Karpas-422 (cell line): ENCODE measurements around the gene AK8. TPM values are rescaled to one million over a fixed set of nuclear protein-coding genes. Genes with fewer than 3 reads are reported as not detected.

Experiments used
- DNase-seq: peaks from one replicate; pipeline ENCODE4 v3.0.0-alpha.2; 2015
- H2AFZ ChIP-seq: fragments of 200-600 bp; sonication (generic); 2 replicates; pipeline ENCODE4 v1.6.1; 2014; ENCODE audit warnings: antibody characterized with exemption, low read length, mixed read lengths
- H3K27ac ChIP-seq: fragments of 200-600 bp; sonication (generic); 2 replicates; pipeline ENCODE4 v1.5.1; 2014; ENCODE audit warnings: mild to moderate bottlenecking, low read length, moderate library complexity
- H3K27me3 ChIP-seq: fragments of 200-600 bp; sonication (generic); 2 replicates; pipeline ENCODE4 v1.6.1; 2014; ENCODE audit warnings: low read length, mixed read lengths
- H3K36me3 ChIP-seq: fragments of 200-600 bp; sonication (generic); 2 replicates; pipeline ENCODE4 v1.6.1; 2014; ENCODE audit warnings: low read length, mixed read lengths; ENCODE audit not compliant: insufficient read depth
- H3K4me1 ChIP-seq: fragments of 200-600 bp; sonication (generic); 2 replicates; pipeline ENCODE4 v1.6.1; 2014; ENCODE audit warnings: mild to moderate bottlenecking, low read length, mixed read lengths
- H3K4me2 ChIP-seq: fragments of 200-600 bp; sonication (generic); 2 replicates; pipeline ENCODE4 v1.6.1; 2014; ENCODE audit warnings: low read length, low read depth, mild to moderate bottlenecking; ENCODE audit not compliant: poor library complexity, severe bottlenecking
- H3K4me3 ChIP-seq: fragments of 200-600 bp; sonication (generic); 2 replicates; pipeline ENCODE4 v1.5.1; 2014; ENCODE audit warnings: mild to moderate bottlenecking, antibody characterized with exemption, low read length, mixed read lengths
- H3K79me2 ChIP-seq: fragments of 200-600 bp; sonication (generic); 2 replicates; pipeline ENCODE4 v1.6.1; 2014; ENCODE audit warnings: mild to moderate bottlenecking, low read length, mixed read lengths
- H3K9ac ChIP-seq: fragments of 200-600 bp; sonication (generic); 2 replicates; pipeline ENCODE4 v1.6.0; 2014; ENCODE audit warnings: low read length
- H3K9me2 ChIP-seq: fragments of 200-600 bp; sonication (generic), shearing (Covaris generic); replicated peaks from 2 replicates; pipeline ENCODE4 v1.6.0; 2014; ENCODE audit warnings: mild to moderate bottlenecking, low read length, moderate library complexity; ENCODE audit not compliant: insufficient read depth
- H3K9me3 ChIP-seq: fragments of 300-700, 200-600 bp; sonication (generic); 2 replicates; pipeline ENCODE4 v1.6.1; 2014; ENCODE audit warnings: low read length, mixed read lengths
- H4K20me1 ChIP-seq: fragments of 200-600 bp; sonication (generic); 2 replicates; pipeline ENCODE4 v1.6.1; 2014; ENCODE audit warnings: mild to moderate bottlenecking, antibody characterized with exemption, low read length, low read depth; ENCODE audit not compliant: insufficient read depth
- total RNA-seq: library from RNA; depleted of rRNA; stranded (reverse); fragments of >200 nt; shearing (Covaris generic); gene quantifications from 2 replicates; pipeline ENCODE4 v1.2.3, GENCODE V29; 2014; ENCODE audit warnings: low replicate concordance

Gene AK8
- total RNA-seq, 1 experiment from 2014 or later, result not detected

DNA sequence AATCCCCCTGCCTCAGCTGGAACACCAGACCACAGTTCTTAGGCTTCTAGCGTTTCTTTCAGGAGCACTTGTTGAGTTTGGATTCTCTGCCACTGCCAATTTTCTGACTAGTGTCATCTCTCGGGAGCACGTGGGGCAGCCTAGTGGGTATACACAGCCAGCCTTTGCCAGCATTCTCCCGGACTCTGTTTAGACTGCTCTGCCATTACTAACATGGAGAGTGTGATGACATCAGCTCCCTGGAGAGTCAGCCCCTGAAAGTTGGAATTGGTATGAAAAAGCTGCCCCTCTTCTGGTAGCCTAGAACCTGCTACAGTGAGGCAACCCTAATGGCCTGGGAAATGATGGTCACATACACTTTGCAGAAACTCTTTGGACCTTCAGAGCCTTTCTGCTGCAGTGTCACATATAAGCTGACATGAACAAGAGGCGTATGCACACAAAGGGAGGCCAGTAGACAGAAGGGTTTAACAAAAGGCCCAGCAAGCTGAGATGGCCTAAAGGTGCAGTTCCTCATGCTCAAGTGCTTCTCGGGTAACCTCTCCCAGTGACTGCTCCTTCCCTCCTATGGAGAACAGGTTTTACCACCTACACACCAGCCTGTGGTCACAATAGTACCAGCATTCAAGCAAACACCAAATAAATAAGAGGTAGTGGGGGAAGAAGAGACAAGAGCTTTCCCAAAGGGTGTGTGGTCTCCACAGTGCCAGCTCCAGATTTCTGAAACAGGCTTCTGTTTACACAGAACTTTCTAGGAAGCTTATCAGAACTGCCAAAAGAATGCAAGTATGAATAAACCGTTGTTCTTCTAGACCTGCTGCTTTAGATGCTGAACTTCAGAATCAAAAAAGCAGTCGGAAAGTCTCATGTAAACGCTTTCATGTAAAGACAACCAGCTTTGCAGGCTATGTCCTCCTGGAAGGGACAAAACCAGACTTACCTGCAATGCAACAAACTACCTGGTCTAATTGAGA lies 17.1 kb upstream of the AK8 start:
- no peaks in the 10 kb centered on the region for H3K79me2 ChIP-seq
- H3K9me2 ChIP-seq, result no peaks in the 10 kb centered on the region
- H4K20me1 ChIP-seq, result no peaks in the 10 kb centered on the region
- H2AFZ ChIP-seq, result no peak overlapping the region
- H3K4me2 ChIP-seq, result no peak overlapping the region
- DNase-seq, result no peak
- no peaks in the 10 kb centered on the region for H3K27me3 ChIP-seq
- H3K36me3 ChIP-seq, result peaks cover 10% of the 10 kb centered on the region; the same call in 1 of the 2 replicates
- H3K4me3 ChIP-seq, result no peak overlapping the region
- H3K9me3 ChIP-seq, result no peaks in the 10 kb centered on the region
- H3K27ac ChIP-seq, result no peak overlapping the region
- no peaks in the 10 kb centered on the region for H3K4me1 ChIP-seq
- H3K9ac ChIP-seq, result no peak overlapping the region

GRCh38 chr9:132894346-132894745 lies 16.3 kb upstream of the AK8 start:
- H3K36me3 ChIP-seq, result 0 out of 2 replicates have a peak, but pooled peaks cover 10% of the 10 kb centered on the region
- H3K4me2 ChIP-seq, result no peak overlapping the region
- no peak overlapping the region for H3K4me3 ChIP-seq
- no peaks in the 10 kb centered on the region for H3K79me2 ChIP-seq
- H2AFZ ChIP-seq, result no peak overlapping the region
- no peaks in the 10 kb centered on the region for H4K20me1 ChIP-seq
- H3K9ac ChIP-seq, result no peak overlapping the region
- H3K4me1 ChIP-seq, result peaks cover 5% of the 10 kb centered on the region
- no peaks in the 10 kb centered on the region for H3K27me3 ChIP-seq
- no peaks in the 10 kb centered on the region for H3K9me2 ChIP-seq
- DNase-seq, result no peak
- no peaks in the 10 kb centered on the region for H3K9me3 ChIP-seq
- H3K27ac ChIP-seq, result no peak overlapping the region

- Histone ChIP-seq H3K27ac (no peak overlapping the region), H3K4me2 (no peak overlapping the region), H3K36me3 (0 out of 2 replicates have a peak, but pooled peaks cover 10% of the 10 kb centered on the region), H3K9me2 (no peaks in the 10 kb centered on the region), H2AFZ (no peak overlapping the region), H3K9ac (no peak overlapping the region), H3K4me1 (peaks cover 24% of the 10 kb centered on the region), H4K20me1 (no peaks in the 10 kb centered on the region), H3K9me3 (no peaks in the 10 kb centered on the region), H3K27me3 (no peaks in the 10 kb centered on the region), H3K79me2 (no peaks in the 10 kb centered on the region), H3K4me3 (no peak overlapping the region)
- DNase-seq, result no peak
Measured at GRCh38 chr9:132892400-132892799, 14.3 kb upstream of the AK8 start.

GRCh38 chr9:132888151-132888550 lies 10.1 kb upstream of the AK8 start:
- peak overlapping the region; percentile 58 for H3K4me2 ChIP-seq
- no peaks in the 10 kb centered on the region for H3K9me3 ChIP-seq
- peak; percentile 48 for DNase-seq
- peak overlapping the region; percentile 43; the same call in 1 of the 2 replicates for H3K4me3 ChIP-seq
- H3K79me2 ChIP-seq, result no peaks in the 10 kb centered on the region
- no peaks in the 10 kb centered on the region for H4K20me1 ChIP-seq
- no peaks in the 10 kb centered on the region for H3K27me3 ChIP-seq
- peaks cover 26% of the 10 kb centered on the region for H3K4me1 ChIP-seq
- no peak overlapping the region for H2AFZ ChIP-seq
- no peaks in the 10 kb centered on the region for H3K36me3 ChIP-seq
- H3K9me2 ChIP-seq, result no peaks in the 10 kb centered on the region
- peak overlapping the region; percentile 51 for H3K9ac ChIP-seq
- peak overlapping the region; percentile 76 for H3K27ac ChIP-seq

DNA sequence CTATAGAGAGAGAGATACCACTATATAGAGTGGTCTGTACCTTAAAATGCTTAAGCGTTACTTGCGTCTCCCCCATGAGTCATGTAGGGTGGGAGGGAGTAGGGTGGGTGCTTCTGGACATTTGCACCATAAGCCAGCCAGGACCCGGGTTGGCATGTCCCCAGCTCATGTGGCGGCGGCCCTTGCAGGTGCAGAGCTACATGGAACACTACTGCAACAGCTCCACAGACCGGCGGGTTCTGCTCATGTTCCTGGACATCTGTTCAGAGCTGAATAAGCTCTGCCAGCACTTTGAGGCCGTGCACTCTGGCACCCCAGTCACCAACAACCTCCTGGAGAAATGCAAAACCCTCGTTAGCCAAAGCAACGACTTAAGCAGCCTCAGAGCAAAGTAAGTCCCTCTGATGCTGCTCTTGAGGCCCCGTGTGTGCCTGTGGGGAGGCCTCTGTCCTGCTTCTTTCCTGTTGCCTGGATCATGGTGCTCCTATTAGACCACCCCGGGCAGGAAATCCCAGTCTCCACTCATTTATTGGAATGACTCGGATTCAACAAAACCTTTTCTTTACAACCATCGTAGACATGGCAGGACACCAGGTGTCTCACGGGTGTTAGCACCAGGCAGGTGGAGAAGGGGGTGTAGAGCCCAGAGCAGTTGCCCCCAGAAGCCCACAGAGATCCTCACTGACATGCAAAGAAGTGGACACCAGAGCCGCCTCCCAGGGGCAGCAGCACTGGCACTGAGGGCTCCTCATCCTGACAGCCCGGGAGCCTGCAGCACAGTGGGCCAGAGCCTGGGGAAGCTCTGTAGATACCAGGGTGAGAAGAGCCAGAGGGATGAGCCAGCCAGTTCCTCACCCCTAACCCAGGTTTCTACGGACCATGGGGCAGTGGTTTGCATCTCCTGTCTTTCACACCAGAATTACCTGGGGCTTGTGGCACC lies 9.4 kb upstream of the AK8 start:
- Histone ChIP-seq H3K4me1 (peaks cover 26% of the 10 kb centered on the region), H3K9me2 (no peaks in the 10 kb centered on the region)

DNA sequence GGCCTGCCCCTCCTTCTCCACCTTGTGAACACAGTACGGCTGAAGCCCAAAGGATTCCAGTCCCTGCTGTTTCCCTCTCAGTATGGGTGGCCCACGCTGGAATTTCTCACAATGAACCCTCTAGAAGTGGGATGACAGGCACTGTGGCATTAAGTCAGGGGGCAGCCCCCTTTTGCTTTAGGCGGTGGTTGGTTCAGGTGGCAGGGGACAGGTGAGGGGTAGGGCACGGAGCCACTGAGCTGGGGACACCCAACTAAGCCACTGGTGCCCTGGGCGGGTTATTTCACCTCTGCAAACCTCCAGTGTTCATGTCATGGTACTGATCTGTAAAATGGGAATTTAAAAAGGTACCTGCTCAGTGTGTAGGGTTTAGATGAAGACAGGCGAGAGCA lies 8.2 kb upstream of the AK8 start:
- H2AFZ ChIP-seq, result no peak overlapping the region
- H3K27ac ChIP-seq, result no peak overlapping the region
- H3K9me2 ChIP-seq, result no peaks in the 10 kb centered on the region
- H3K4me1 ChIP-seq, result peaks cover 26% of the 10 kb centered on the region
- DNase-seq, result no peak
- H4K20me1 ChIP-seq, result no peaks in the 10 kb centered on the region
- no peaks in the 10 kb centered on the region for H3K36me3 ChIP-seq
- H3K9me3 ChIP-seq, result no peaks in the 10 kb centered on the region
- H3K4me3 ChIP-seq, result no peak overlapping the region
- H3K79me2 ChIP-seq, result no peaks in the 10 kb centered on the region
- H3K9ac ChIP-seq, result no peak overlapping the region
- no peaks in the 10 kb centered on the region for H3K27me3 ChIP-seq
- no peak overlapping the region for H3K4me2 ChIP-seq

More for the DNA sequence above, 9.4 kb upstream of the AK8 start:
- no peaks in the 10 kb centered on the region for H4K20me1 ChIP-seq
- H3K27ac ChIP-seq, result no peak overlapping the region
- H3K27me3 ChIP-seq, result no peaks in the 10 kb centered on the region
- peak overlapping the region; percentile 43; the same call in 1 of the 2 replicates for H3K4me3 ChIP-seq
- H3K4me2 ChIP-seq, result peak overlapping the region; percentile 58
- peak; percentile 57 for DNase-seq
- no peaks in the 10 kb centered on the region for H3K9me3 ChIP-seq
- H3K36me3 ChIP-seq, result no peaks in the 10 kb centered on the region
- no peaks in the 10 kb centered on the region for H3K79me2 ChIP-seq
- no peak overlapping the region for H2AFZ ChIP-seq
- peak overlapping the region; percentile 51 for H3K9ac ChIP-seq

GRCh38 chr9:132885720-132886333 lies 7.7 kb upstream of the AK8 start:
- H3K4me2 ChIP-seq, result no peak overlapping the region
- H4K20me1 ChIP-seq, result no peaks in the 10 kb centered on the region
- H3K36me3 ChIP-seq, result no peaks in the 10 kb centered on the region
- H3K9me3 ChIP-seq, result no peaks in the 10 kb centered on the region
- peaks cover 26% of the 10 kb centered on the region for H3K4me1 ChIP-seq
- no peak overlapping the region for H2AFZ ChIP-seq
- no peak overlapping the region for H3K27ac ChIP-seq
- no peaks in the 10 kb centered on the region for H3K27me3 ChIP-seq
- H3K79me2 ChIP-seq, result no peaks in the 10 kb centered on the region
- H3K9ac ChIP-seq, result no peak overlapping the region
- no peak overlapping the region for H3K4me3 ChIP-seq
- no peaks in the 10 kb centered on the region for H3K9me2 ChIP-seq
- no peak for DNase-seq
